ENCODE measurements around the gene ABCG2.

- TF ChIP-seq CTCF (conservative IDR thresholded peaks at IDR 0.05): no peak
- no peak for TF ChIP-seq EZH2 (IDR thresholded peaks at IDR 0.05; ENCODE audit: low read depth)
These were observed 21.3 kb downstream of the ABCG2 start for GRCh38 chr4:88137112-88137511.

Measured in PC-9 (cell line).